Middle frontal gyrus (tissue), 1 donor: Measurements from ENCODE around the gene STX18.
A peak's percentile ranks its signal among the peaks of the same experiment; 100 is the strongest.
"Not testable (repeated sequence)": the region's sequence is repeated elsewhere in the genome, so short reads cannot be mapped to it uniquely, and the experiment has no call there.

Experiments used
- DNase-seq: peaks from one replicate; pipeline ENCODE4 v3.0.0-alpha.2; 2015; ENCODE audit warnings: low spot score; ENCODE audit errors: extremely low spot score

STX18 gene

DNA sequence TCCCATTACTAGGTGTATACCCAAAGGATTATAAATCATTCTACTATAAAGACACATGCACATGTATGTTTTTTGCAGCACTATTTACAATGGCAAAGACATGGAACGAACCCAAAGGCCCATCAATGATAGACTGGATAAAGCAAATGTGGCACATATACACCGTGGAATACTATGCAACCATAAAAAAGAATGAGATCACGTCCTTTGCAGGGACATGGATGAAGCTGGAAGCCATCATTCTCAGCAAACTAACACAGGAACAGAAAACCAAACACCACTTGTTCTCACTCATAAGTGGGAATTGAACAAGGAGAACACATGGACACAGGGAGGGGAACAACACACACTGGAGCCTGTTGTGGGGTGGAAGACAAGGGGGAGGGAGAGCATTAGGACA is 31.2 kb downstream of the STX18 start:
- not testable (repeated sequence) for DNase-seq

DNA sequence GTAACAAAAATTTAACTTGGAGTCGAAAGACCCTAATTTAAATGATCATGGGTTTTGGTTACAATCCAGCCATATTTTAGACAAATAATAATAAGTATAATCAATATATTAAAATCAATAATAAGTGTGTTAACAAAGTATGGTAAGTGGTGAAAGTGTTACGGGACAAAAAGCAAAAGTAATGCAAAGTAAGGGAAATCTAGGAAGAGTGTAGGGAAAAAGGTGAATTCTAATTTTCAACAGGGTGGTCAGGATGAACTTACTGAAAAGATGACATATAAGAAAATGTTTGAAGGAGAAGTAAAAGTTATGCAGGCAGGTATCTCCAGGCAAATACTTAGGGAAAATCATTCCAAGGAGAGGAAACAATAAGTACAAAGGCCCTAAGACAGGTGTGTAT is 32.3 kb downstream of the STX18 start:
- no peak for DNase-seq

DNA sequence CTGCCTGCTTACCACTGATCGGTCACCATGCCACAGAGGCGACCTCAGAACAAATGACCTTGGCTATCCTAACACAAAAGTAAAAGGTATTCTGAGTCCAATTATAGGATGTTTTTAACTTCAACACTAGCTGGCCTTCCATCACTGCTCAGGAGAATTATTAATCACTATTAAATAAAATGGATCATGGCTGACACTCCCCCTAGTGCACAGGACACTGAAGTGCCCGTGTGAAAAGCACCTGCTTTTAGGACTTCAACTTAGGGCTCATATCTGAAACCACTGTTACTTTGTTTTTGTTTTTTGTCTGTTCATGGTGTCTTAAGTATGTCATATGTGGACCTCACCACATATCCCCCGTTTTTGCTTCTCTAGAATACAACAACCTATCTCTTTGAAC is 33.9 kb downstream of the STX18 start:
- no peak for DNase-seq

DNA sequence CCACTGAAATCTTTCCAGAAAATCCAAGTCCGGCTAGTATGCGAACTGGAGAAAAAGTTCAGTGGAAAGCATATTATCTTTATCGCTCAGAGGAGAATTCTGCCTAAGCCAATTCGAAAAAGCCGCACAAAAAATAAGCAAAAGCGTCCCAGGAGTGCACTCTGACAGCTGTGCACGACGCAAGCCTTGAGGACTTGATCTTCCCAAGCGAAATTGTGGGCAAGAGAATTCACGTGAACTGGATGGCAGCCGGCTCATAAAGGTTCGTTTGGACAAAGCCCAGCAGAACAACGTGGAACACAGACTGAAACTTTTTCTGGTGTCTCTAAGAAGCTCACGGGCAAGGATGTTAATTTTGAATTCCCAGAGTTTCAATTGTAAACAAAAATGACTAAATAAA is 34.4 kb downstream of the STX18 start:
- no peak for DNase-seq

DNA sequence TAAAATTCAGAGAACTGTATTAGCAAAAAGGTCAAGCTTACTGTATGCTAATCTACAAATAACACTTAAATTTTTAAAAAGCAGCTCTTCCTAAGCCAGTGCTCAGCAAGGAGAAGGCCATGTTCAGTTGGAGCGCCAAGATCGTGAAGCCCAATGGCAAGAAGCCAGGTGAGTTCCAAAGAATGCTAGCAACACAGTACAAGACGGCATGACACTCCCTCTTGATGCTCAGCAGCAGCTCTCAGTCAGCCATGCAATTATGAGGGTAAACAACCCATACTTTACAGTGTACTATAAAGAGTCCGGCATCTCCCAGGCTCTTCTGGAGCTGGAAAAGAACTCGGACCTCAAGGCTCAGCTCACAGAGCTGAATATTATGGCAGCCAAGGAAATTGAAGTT is 34.9 kb downstream of the STX18 start:
- DNase-seq: no peak

DNA sequence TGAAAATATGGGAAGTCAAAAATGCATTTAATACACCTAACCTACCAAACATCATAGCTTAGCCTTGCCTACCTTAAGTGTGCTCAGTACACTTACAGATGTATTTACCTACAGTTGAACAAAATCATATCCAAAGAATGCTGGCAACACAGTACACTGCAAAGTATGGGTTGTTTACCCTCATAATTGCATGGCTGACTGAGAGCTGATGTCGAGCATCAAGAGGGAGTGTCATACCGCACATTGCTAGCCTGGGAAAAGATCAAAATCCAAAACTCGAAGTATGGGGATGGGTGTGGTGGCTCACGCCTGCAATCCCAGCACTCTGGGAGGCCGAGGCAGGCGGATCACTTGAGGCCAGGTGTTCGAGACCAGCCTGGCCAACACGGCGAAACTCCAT is 36.6 kb downstream of the STX18 start:
- DNase-seq: not testable (repeated sequence)

DNA sequence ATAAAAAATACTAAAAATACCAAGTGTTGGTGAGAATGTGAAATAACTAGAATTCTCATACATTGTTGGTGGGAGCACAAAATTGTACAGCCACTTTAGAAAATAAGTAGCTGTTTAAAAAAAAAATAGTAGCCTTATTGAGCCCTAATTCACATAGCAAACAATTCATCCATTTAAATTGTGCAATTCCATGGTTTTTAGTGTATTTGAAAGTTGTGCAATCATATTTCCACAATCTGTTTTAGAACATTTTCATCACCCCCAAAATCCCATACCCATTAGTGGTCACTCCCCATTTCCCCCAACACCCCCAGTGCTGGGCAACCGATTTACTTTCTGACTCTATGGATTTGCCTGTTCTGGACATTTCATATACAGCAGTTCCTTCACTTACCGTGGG is 37.1 kb downstream of the STX18 start:
- no peak for DNase-seq

DNA sequence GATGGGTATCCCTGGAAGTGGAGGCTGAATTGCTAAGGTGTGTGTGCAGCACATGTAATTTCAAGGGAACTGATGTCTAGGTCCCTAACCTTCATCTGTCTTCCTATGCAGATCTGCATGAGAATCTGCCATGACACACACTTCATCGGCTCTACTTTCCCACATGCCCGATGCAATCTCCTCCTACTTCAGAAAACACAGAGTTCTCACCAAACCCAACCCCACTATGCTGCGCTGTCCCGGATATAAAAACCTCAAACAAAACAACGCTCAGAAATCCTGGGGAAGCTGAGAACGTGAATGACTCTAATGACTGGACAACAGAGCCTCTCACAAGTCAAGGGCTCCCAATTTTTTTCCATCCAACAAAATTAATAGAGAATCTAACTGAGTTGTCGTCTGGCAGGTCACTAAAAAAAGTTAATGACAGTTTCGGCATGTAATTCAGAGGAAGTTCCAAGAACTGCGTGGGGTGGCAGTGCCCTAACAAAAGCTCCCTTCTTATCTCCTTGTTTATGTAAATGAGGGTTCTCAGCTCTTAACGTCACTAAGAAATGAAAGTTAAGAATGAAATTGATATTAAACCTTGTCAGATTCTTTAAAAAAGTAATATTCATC is 39.0 kb downstream of the STX18 start:
- no peak for DNase-seq

DNA sequence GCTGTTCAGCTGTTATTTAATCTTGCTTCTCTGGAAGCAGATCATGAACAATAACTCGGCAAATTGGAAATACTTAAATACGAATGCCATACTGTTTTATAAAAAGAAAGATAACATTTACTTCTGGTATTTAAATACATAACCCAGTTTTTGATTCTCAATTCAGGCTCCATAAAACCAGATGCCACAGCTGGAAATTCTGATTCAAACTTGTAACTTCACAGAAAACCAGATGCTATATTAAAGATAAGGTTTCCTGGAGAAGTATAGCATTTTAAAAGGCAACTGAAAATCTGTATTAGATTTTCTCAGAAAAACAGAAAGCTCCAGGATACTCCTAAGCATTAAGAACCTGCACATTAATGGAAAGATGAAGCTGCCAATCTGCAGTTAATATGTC is 40.2 kb downstream of the STX18 start:
- no peak for DNase-seq

DNA sequence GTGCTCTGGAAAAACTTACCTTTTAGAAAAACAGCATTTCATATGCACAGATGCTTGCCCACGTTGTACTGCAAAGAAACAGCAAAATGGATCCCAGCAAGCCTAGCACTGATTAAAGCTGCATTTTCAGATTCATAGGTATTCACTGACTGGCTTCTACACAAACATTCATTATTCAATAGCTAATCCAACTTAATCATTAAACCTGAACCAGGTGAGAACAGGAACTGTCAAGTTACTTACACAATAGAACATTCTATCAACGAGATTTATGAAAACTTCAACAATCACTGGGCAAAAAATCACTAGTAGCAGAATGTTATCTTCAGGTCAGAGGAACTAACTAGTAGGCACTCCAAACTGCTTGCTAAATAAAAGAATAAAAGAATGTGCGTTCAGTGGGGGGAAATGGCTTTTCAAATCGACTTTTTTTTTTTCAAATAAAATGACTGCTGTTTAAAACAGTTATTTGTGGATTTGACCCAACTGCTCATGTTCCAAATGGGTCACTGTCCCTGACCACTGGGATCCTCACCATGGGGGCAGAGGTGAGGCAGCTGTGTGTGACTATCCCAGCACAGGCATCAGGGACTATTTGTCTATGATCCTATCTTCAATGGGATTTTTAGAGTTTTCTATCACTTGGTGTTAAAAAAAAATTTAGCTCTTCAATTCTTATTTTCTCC is 42.3 kb downstream of the STX18 start:
- DNase-seq: no peak

DNA sequence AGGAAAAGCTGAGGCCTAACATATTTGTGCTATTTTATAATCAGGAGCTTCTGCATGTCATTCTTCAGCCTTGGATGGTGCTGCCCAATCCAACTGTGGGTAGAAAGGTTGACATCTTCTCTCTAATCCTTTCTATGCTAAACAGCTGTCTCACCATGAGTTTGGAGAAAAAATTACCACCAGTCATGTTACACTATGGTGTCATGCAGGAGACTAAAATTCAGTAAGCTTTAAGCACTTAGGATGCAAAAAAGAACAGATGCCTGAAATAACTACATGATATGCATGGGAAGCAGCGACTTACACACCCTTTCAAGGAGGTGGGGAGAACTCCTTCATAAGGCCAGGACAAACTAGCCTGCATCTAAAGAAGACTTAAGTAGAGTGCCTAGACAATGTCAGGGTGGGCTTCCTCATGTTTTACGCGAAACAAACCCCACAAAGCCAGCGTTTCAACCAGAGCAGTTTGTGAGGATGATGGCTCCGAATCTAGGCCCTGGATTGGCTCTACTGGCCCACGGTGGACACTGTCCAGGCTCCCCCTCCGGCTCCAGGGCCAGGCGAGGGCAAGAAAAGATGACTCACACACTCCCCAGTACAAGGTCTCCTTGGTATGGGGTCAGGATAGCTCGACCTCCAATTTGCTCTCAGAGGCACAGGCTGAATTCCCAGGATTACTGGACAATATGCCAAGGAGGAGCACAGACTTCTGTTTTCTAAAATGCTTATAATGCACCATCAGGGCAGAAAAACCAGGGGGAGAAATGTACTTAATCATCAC is 45.1 kb downstream of the STX18 start:
- DNase-seq: no peak

DNA sequence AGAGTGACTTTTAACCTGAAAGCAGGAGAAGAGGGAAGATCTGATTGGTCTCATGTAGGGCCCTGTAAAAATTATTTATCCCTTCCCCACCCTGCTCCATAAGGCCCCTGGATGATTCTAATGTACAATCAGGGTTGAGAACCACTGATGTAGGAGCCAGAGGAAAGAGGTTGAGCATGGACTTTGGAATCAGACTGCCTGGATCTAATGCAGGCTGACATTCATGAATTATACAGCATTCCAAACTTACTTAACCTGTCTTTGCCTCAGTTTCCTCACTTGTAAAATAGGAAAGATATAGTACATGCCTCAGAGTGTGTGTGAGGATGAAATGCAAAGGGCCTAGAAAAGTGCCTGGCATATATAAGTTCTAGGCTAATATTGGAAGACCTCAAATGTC is 47.0 kb downstream of the STX18 start:
- no peak for DNase-seq

DNA sequence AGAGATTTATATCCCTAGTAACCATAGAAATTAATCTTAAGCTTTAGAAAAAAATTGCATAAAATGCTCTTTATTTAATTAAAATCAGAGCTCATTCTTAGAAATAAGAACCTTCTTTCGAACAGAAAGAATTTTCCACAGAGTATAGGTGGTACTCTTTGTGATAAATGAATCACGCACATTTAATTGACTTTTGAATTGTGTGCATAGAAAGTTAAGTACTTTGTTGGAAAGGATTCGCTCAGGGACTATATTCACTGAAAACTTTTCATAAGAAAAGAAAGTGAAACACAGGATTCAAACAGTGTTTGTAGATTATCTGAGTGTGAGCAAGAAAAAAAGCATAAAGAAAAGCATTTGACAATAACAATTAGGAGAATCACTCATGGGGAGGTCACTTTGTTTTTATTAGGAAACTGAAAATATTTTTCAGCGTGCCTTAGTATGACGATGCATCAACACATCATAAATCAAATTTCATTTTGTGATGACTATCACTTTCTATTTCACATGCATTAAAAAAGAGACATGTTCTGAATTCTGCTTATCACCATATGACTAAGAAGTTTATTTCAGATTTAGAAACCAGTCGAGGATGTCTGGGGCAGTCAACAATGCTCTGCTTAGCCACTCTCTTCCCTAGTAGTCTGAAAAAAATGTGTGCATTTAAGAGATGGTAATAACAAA is 49.5 kb downstream of the STX18 start:
- no peak for DNase-seq

DNA sequence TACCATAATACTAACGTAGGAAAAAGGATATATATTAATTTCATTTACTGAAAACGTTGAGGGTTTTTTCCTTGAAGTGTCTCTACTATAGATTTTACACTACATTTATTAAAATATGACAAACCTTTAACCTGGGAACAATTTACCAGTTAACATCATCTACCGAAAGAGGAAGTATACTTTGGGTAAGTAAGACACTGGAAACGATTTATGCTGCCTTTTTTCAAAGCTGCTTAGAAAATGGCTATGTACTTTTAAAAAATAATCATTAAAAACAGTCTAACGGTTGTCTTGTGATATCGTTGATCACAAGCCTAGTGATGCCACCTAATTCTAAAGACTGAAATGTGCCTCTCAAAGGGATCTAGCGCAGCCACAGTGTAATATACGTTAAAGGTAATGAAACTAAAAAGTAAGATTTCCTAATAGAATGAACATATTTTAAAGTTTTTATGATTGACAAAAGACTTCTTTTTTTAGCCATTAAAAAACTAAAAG is 50.4 kb downstream of the STX18 start:
- no peak for DNase-seq

DNA sequence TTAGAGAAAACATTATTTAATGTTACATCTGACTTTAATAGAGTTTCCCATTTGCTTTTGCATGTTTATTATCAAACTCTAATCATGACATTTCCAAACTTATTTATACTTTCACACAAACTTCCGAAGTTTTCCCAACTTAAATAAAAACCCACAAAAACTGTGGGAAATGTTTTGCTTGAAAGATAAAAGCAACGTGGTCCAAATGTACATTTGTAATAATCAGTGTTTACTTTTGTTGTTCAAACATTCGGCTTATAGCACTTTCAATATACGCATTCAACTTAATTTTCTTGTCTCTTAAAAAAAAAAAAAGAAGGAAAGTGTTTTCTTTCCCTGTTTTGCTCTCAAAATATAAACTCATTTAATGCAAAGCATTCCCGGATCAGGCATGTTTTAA is 51.0 kb downstream of the STX18 start:
- DNase-seq: no peak

DNA sequence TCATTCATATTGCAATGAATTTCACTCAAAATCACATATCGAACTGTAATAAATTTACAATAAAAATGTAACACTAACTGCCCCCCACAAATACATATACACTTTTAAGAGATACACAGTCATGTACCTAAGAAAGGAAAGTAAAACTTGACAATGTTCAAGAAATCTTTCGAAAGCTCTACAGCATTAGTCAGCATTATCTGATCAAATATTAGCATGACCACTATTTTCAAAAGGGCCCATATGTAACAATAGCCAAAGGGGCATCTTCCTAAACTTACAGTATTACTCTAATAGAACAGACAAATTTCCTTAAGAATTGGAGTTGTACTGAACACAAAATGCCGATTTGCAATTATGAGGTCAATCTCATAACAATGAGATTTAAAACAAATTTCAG is 51.8 kb downstream of the STX18 start:
- no peak for DNase-seq

DNA sequence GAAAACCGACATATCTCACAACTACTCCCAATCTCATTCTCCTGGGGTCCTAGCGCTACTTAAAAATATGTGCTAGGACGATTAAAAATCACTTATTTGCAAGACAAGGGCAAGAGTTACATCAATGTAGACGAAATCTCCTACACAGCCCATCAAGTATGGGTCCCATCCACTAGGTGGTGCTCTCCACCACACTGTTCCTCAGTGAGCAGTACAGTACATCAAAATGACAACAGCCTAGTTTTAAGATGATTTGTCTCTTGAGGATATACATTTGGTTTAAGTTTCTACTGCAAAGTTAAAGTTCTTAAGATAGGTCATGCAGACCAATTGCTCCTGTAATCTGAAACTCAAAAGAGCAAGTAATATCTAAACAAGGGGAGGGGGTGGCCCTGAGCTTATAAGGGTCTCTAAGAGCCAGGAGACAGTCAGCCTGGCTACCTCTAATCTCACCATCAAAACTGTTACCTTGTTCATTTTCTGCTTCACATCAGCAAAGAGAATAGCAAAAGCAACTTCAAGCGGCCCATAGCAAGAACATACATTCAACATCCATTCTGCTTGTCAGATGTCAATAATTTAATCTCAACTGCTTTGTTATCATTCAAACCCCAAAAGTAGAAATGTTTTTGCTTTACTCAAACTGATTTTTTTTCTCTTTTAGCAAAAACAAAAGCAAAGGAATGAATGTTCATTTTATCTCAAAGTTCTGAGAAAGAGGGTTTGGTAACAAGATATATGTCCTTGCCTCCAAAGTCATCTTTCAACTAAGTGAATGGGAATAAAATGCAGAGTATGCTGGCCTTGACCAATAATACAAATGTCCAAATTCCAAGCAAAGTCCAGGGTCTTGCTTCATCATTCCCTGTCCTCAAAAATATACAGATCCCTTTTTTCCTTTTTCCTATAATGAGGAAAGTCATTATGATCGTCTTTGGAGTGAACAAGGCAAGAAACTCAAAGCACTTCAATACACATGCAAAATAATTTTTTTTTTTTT is 53.1 kb downstream of the STX18 start:
- DNase-seq: peak; percentile 57

DNA sequence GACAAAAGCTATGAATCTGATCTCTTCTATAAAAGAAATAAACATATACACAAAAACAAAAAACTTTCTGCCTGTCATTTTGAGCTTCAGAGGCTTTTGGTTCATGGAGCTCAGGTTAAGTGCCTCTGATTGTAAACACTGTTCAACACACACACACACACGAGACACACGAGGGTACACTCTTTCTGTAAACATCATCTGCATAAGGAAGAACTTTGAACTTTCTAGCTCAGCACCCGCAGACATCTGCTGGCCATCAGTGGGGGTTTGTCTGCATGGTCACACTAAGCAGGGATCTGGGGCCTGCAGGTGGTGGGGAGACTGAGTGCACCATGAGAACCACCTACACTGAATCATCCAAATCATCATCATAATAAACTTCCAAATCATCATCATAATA is 54.9 kb downstream of the STX18 start:
- DNase-seq: no peak

DNA sequence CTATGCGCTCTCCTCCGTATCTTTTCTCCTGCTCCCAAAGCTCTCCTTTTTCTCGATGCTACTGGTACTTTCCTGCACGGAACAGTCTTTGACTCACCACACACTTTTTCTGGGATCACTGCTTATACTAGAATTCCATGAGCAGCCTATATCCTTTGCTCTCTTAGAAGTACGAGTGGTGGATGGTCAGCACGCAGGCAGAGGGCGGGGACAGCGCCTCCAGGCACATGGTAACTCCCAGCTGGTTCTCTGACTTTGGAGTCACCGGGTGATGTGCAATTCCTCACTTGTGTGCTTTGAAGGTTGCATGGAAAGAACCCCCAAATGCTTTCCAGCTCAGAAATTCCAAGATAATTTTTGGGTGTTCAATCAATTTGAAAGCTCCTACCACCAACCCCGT is 56.0 kb downstream of the STX18 start:
- no peak for DNase-seq

DNA sequence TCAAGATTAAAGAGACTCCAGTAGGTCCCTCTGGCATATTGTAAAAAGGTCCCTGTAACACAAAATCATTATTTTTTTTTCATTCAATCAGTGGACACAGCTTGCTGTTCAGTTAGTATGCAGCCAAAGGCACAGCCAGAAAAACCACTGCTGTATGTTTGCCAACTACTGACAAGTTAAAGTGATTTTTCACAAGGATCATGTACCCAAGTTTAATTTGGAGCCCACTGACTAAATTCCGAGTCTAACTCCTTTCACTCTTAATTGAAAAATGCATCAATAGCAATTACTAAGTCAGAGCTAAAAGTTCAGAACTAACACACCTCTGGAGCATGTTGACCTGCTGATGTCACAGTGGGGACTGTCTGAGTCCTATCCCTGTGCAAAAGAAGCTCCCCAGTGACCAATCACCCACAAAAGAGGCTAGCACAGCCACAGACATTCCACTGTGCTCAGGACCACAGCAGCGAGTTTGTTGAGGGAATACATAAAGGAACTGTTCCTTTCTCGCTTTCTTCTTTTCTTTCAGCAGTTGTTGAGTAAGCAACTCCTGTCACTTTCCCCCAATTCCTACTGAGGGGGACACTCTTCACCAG is 60.4 kb downstream of the STX18 start:
- peak; percentile 60 for DNase-seq
